Measurements from ENCODE around the gene EML4. TPM values are rescaled to one million over a fixed set of nuclear protein-coding genes. Genes with fewer than 3 reads are reported as not detected.

Gene EML4
- total and polyA plus RNA-seq, 9 of the 15 experiments (the other 6 are each of a cell fraction or from before 2014, with no cell fraction given), result 14.7 to 48.3 (median 36.5) TPM

GRCh38 chr2:42172020-42172419 is 2.9 kb downstream of the EML4 start:
- no peak overlapping the region for H3K4me2 ChIP-seq (ENCODE audit: insufficient read depth, low read length)
- no peak for DNase-seq (ENCODE audit: extremely low read depth in 1 of 4, low spot score in 3 of 4)
- peaks cover 5% of the 10 kb centered on the region; the same call in 1 of the 2 replicates for H3K9me3 ChIP-seq (replicated peaks; ENCODE audit: control insufficient read depth, insufficient read depth, low read depth, low read length)
- no peaks in the 10 kb centered on the region for H3K27me3 ChIP-seq (ENCODE audit: control insufficient read depth in 2 of 2, insufficient read depth in 2 of 2, low read length in 2 of 2)
- peaks cover 44% of the 10 kb centered on the region for H3K79me2 ChIP-seq (ENCODE audit: control insufficient read depth, insufficient read depth, low read length)
- H3K4me1 ChIP-seq (replicated peaks in 1 of 2; ENCODE audit: control insufficient read depth in 2 of 2, insufficient read depth in 2 of 2, low read length in 2 of 2), result peaks cover 12 to 22% of the 10 kb centered on the region in 2 experiments; a peak in 4 of 5 replicates
- no peaks in the 10 kb centered on the region for H3K9me1 ChIP-seq (ENCODE audit: control insufficient read depth, insufficient read depth, low read length)
- H3K4me3 ChIP-seq, result no peak overlapping the region
- whole genome bisulfite sequencing (ENCODE audit: insufficient coverage, low coverage, missing lambda C conversion rate), result 20% methylated on average over 1 of the region's 1 CpG
- intact Hi-C loops (cut with micrococcal nuclease) (loop anchor here (5.0 kb wide), 1 partner anchor 40 kb away; no protein-coding TSS in a partner anchor), in situ Hi-C loops (cut with MboI) (no loop called here)
- BruUV-seq (replicated peaks), result no TSS peak
- ATAC-seq, result no peak
- H3K9ac ChIP-seq (ENCODE audit: insufficient read depth in 1 of 2, low read depth in 2 of 2, low read length in 2 of 2), result no peak overlapping the region
- no peak overlapping the region for H2AFZ ChIP-seq (ENCODE audit: low read depth, low read length)
- H3K36me3 ChIP-seq (ENCODE audit: control insufficient read depth, insufficient read depth, low read length), result no peaks in the 10 kb centered on the region; the same call in 2 of the 3 replicates
- FAIRE-seq, result no peak
- ChIA-PET CTCF (ENCODE audit: low intra/inter-chr PET ratio) (no interaction called here), POLR2A (interaction anchor here (0.7 to 1.4 kb wide), 3 partner anchors 11 to 137 kb away, joined by 3 to 5 read pairs (median 4); no protein-coding TSS in a partner anchor)
- no peaks in the 10 kb centered on the region for H4K20me1 ChIP-seq (replicated peaks; ENCODE audit: control insufficient read depth, insufficient read depth, low read length)
- TF ChIP-seq PBX2 (CRISPR knock-in tag; IDR thresholded peaks at IDR 0.05; ENCODE audit: low read depth) (no peak), PBX2 (tag; conservative IDR thresholded peaks at IDR 0.05; ENCODE audit: low read depth) (no peak), DDX20 (tag; IDR thresholded peaks at IDR 0.05; ENCODE audit: low read depth) (no peak), ZNF395 (CRISPR knock-in tag; IDR thresholded peaks at IDR 0.05) (no peak), ZNF57 (CRISPR knock-in tag; IDR thresholded peaks at IDR 0.05) (no peak), RCOR1 (IDR thresholded peaks at IDR 0.05; ENCODE audit: borderline replicate concordance in 1 of 2, low read depth in 2 of 2, low read length in 2 of 2) (no peak), TAF7 (tag; IDR thresholded peaks at IDR 0.05) (no peak)
- H3K27ac ChIP-seq (ENCODE audit: extremely low read depth, low read depth, low read length), result no peak overlapping the region
